Measurements from ENCODE around the gene PSMB7. TPM values are rescaled to one million over a fixed set of nuclear protein-coding genes. Genes with fewer than 3 reads are reported as not detected.

PSMB7 gene
- total RNA-seq, 2 experiments from 2014 or later = 114 to 119 TPM

GRCh38 chr9:124333203-124333579 lies 82.1 kb downstream of the PSMB7 start:
- no peak overlapping the region for H3K4me3 Mint-ChIP-seq

GRCh38 chr9:124332361-124333202 lies 82.7 kb downstream of the PSMB7 start:
- POLR2A ChIA-PET = no interaction called here
- Mint-ChIP-seq H3K27me3 (ENCODE audit: low read depth) (no peaks in the 10 kb centered on the region), H3K9me3 (ENCODE audit: insufficient read depth) (no peaks in the 10 kb centered on the region), H3K27ac (no peak overlapping the region), H3K4me3 (no peak overlapping the region), H3K36me3 (ENCODE audit: low read depth) (peaks cover 2% of the 10 kb centered on the region), H3K4me1 (ENCODE audit: low read depth) (no peaks in the 10 kb centered on the region)
- ATAC-seq (no peak), DNase-seq (no peak)
- CTCF ChIA-PET = interaction anchor here (1.3 to 2.0 kb wide), 2 partner anchors 10 to 207 kb away, joined by 5 read pairs; no protein-coding TSS in a partner anchor

More at GRCh38 chr9:124333203-124333579, 82.1 kb downstream of the PSMB7 start:
- no peaks in the 10 kb centered on the region for H3K9me3 Mint-ChIP-seq (ENCODE audit: insufficient read depth)
- H3K4me1 Mint-ChIP-seq (ENCODE audit: low read depth) = no peaks in the 10 kb centered on the region
- ChIA-PET CTCF (interaction anchor here (1.3 kb wide), 1 partner anchor 11 kb away, joined by 5 read pairs; no protein-coding TSS in a partner anchor), POLR2A (interaction anchor here (0.5 kb wide), 1 partner anchor 11 kb away, joined by 3 read pairs; no protein-coding TSS in a partner anchor)
- DNase-seq (no peak), ATAC-seq (no peak)
- H3K27me3 Mint-ChIP-seq (ENCODE audit: low read depth) = no peaks in the 10 kb centered on the region
- H3K36me3 Mint-ChIP-seq (ENCODE audit: low read depth) = peaks cover 6% of the 10 kb centered on the region
- H3K27ac Mint-ChIP-seq = no peak overlapping the region

GRCh38 chr9:124331580-124331979 lies 83.7 kb downstream of the PSMB7 start:
- H3K9me3 Mint-ChIP-seq (ENCODE audit: insufficient read depth) = no peaks in the 10 kb centered on the region
- ATAC-seq (no peak), DNase-seq (no peak)
- H3K4me1 Mint-ChIP-seq (ENCODE audit: low read depth) = no peaks in the 10 kb centered on the region
- CTCF ChIA-PET = interaction anchor here (0.6 to 2.0 kb wide), 2 partner anchors 206 to 610 kb away, joined by 3 to 5 read pairs; no protein-coding TSS in a partner anchor
- no peaks in the 10 kb centered on the region for H3K36me3 Mint-ChIP-seq (ENCODE audit: low read depth)
- H3K4me3 Mint-ChIP-seq = no peak overlapping the region
- no peak overlapping the region for H3K27ac Mint-ChIP-seq
- no peaks in the 10 kb centered on the region for H3K27me3 Mint-ChIP-seq (ENCODE audit: low read depth)
- POLR2A ChIA-PET = no interaction called here

- ChIA-PET CTCF (no interaction called here), POLR2A (no interaction called here)
- no peak overlapping the region for H3K4me3 Mint-ChIP-seq
- no peak overlapping the region for H3K27ac Mint-ChIP-seq
- H3K27me3 Mint-ChIP-seq (ENCODE audit: low read depth) = no peaks in the 10 kb centered on the region
- DNase-seq (no peak), ATAC-seq (no peak)
- H3K36me3 Mint-ChIP-seq (ENCODE audit: low read depth) = no peaks in the 10 kb centered on the region
- no peaks in the 10 kb centered on the region for H3K4me1 Mint-ChIP-seq (ENCODE audit: low read depth)
- H3K9me3 Mint-ChIP-seq (ENCODE audit: insufficient read depth) = no peaks in the 10 kb centered on the region
These were observed 85.1 kb downstream of the PSMB7 start for GRCh38 chr9:124330011-124330697.

- H3K27ac Mint-ChIP-seq = no peak overlapping the region
- no peaks in the 10 kb centered on the region for H3K27me3 Mint-ChIP-seq (ENCODE audit: low read depth)
- no peaks in the 10 kb centered on the region for H3K4me1 Mint-ChIP-seq (ENCODE audit: low read depth)
- H3K9me3 Mint-ChIP-seq (ENCODE audit: insufficient read depth) = no peaks in the 10 kb centered on the region
- POLR2A ChIA-PET = no interaction called here
- H3K4me3 Mint-ChIP-seq = no peak overlapping the region
- H3K36me3 Mint-ChIP-seq (ENCODE audit: low read depth) = no peaks in the 10 kb centered on the region
- CTCF ChIA-PET = no interaction called here
- DNase-seq (no peak), ATAC-seq (no peak)
These were observed 85.9 kb downstream of the PSMB7 start for GRCh38 chr9:124329206-124329792.

- CTCF ChIA-PET = interaction anchor here (0.9 to 1.1 kb wide), 2 partner anchors 9 to 82 kb away, joined by 3 read pairs; no protein-coding TSS in a partner anchor
- Mint-ChIP-seq H3K4me1 (ENCODE audit: low read depth) (no peaks in the 10 kb centered on the region), H3K9me3 (ENCODE audit: insufficient read depth) (no peaks in the 10 kb centered on the region), H3K4me3 (no peak overlapping the region), H3K36me3 (ENCODE audit: low read depth) (no peaks in the 10 kb centered on the region), H3K27ac (no peak overlapping the region), H3K27me3 (ENCODE audit: low read depth) (no peaks in the 10 kb centered on the region)
- POLR2A ChIA-PET = no interaction called here
- DNase-seq = no peak
- ATAC-seq = no peak
These were observed 87.0 kb downstream of the PSMB7 start for GRCh38 chr9:124328285-124328684.

- Mint-ChIP-seq H3K4me1 (ENCODE audit: low read depth) (no peaks in the 10 kb centered on the region), H3K4me3 (no peak overlapping the region), H3K9me3 (ENCODE audit: insufficient read depth) (no peaks in the 10 kb centered on the region), H3K27me3 (ENCODE audit: low read depth) (no peaks in the 10 kb centered on the region), H3K27ac (no peak overlapping the region), H3K36me3 (ENCODE audit: low read depth) (no peaks in the 10 kb centered on the region)
- POLR2A ChIA-PET = no interaction called here
- CTCF ChIA-PET = interaction anchor here (0.9 to 1.1 kb wide), 2 partner anchors 8 to 83 kb away, joined by 3 read pairs; no protein-coding TSS in a partner anchor
- no peak for DNase-seq
- ATAC-seq = no peak
These were observed 87.8 kb downstream of the PSMB7 start for GRCh38 chr9:124327491-124327890.

- CTCF ChIA-PET = interaction anchor here (2.1 kb wide), 1 partner anchor 200 kb away, joined by 6 read pairs; no protein-coding TSS in a partner anchor
- no peak overlapping the region for H3K4me3 Mint-ChIP-seq
- H3K27ac Mint-ChIP-seq = no peak overlapping the region
- H3K36me3 Mint-ChIP-seq (ENCODE audit: low read depth) = no peaks in the 10 kb centered on the region
- ATAC-seq (no peak), DNase-seq (no peak)
- no peaks in the 10 kb centered on the region for H3K9me3 Mint-ChIP-seq (ENCODE audit: insufficient read depth)
- POLR2A ChIA-PET = no interaction called here
- no peaks in the 10 kb centered on the region for H3K4me1 Mint-ChIP-seq (ENCODE audit: low read depth)
- H3K27me3 Mint-ChIP-seq (ENCODE audit: low read depth) = no peaks in the 10 kb centered on the region
These were observed 88.9 kb downstream of the PSMB7 start for GRCh38 chr9:124326378-124326777.

GRCh38 chr9:124325816-124326215 lies 89.4 kb downstream of the PSMB7 start:
- CTCF ChIA-PET = interaction anchor here (2.1 kb wide), 1 partner anchor 199 kb away, joined by 6 read pairs; no protein-coding TSS in a partner anchor
- Mint-ChIP-seq H3K36me3 (ENCODE audit: low read depth) (no peaks in the 10 kb centered on the region), H3K4me1 (ENCODE audit: low read depth) (no peaks in the 10 kb centered on the region), H3K27me3 (ENCODE audit: low read depth) (no peaks in the 10 kb centered on the region), H3K27ac (no peak overlapping the region), H3K4me3 (no peak overlapping the region), H3K9me3 (ENCODE audit: insufficient read depth) (no peaks in the 10 kb centered on the region)
- ATAC-seq (no peak), DNase-seq (no peak)
- POLR2A ChIA-PET = no interaction called here

GRCh38 chr9:124323904-124324303 lies 91.3 kb downstream of the PSMB7 start:
- no peak for ATAC-seq
- CTCF ChIA-PET = no interaction called here
- DNase-seq = no peak
- Mint-ChIP-seq H3K36me3 (ENCODE audit: low read depth) (peaks cover 2% of the 10 kb centered on the region), H3K27ac (no peak overlapping the region), H3K27me3 (ENCODE audit: low read depth) (no peaks in the 10 kb centered on the region), H3K4me1 (ENCODE audit: low read depth) (no peaks in the 10 kb centered on the region), H3K4me3 (no peak overlapping the region), H3K9me3 (ENCODE audit: insufficient read depth) (no peaks in the 10 kb centered on the region)
- POLR2A ChIA-PET = interaction anchor here (0.7 kb wide), 1 partner anchor 77 kb away, joined by 4 read pairs; no protein-coding TSS in a partner anchor

GRCh38 chr9:124322618-124323432 lies 92.4 kb downstream of the PSMB7 start:
- no peak for DNase-seq
- ChIA-PET POLR2A (no interaction called here), CTCF (interaction anchor here (0.7 kb wide), 1 partner anchor 10 kb away, joined by 5 read pairs; no protein-coding TSS in a partner anchor)
- peaks cover 2% of the 10 kb centered on the region for H3K36me3 Mint-ChIP-seq (ENCODE audit: low read depth)
- ATAC-seq = no peak
- no peak overlapping the region for H3K4me3 Mint-ChIP-seq
- no peaks in the 10 kb centered on the region for H3K4me1 Mint-ChIP-seq (ENCODE audit: low read depth)
- peak overlapping the region; percentile 4 for H3K27ac Mint-ChIP-seq
- H3K27me3 Mint-ChIP-seq (ENCODE audit: low read depth) = no peaks in the 10 kb centered on the region
- no peaks in the 10 kb centered on the region for H3K9me3 Mint-ChIP-seq (ENCODE audit: insufficient read depth)

Data from activated CD8-positive, alpha-beta T cell treated with anti-CD3 and anti-CD28 coated beads, Interleukin-2, amount 10 ng/mL, durations not matched to agents 7 days and 5 days (primary cell).